Measurements from ENCODE around the gene PTPRG. TPM values are rescaled to one million over a fixed set of nuclear protein-coding genes. Genes with fewer than 3 reads are reported as not detected.

PTPRG gene
- total RNA-seq, 1 experiment from 2014 or later: 69.3 TPM

DNA sequence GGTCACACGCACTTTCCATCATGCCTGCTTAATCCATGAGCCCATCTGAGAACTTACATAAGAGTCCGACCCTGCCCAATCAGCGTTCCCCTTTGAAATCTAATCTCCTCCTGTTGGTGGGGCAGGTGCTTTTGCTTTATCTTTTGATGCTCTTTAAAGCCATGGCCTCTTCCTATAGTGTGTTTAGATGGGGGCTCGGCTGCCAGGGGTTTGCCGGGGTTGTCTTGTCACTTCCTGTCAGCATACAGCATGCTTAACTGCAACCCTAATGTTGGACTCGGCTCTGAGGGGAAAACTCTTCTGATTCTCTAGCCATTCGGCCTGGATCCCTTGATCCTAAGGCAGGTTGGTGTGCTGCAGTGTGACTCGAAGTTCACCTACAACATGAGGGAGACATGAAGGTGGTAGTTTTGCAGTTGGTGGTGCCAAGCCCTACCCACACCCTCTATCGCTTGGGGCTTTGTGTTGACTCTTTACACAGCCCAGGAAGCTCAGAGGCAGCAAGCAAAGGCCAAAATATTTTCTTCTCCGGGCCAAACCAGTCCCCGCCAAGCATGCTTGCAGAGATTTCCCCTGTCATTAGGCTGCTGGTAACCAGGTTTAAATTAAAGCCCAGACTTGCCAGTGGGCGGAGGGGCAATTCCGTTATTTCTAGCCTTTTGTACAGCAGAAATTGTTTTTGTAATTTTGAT is 593.2 kb downstream of the PTPRG start:
- Histone ChIP-seq H3K9ac (ENCODE audit: extremely low read depth, insufficient read length, low read length) (no peak overlapping the region), H3K27ac (ENCODE audit: insufficient read length, low read depth, low read length) (no peak overlapping the region), H3K14ac (ENCODE audit: insufficient read depth, low read length) (no peak overlapping the region), H3K4ac (ENCODE audit: low read depth, low read length) (no peak overlapping the region), H4K91ac (ENCODE audit: insufficient read length, low read depth, low read length) (no peak overlapping the region), H2BK20ac (ENCODE audit: low read depth, low read length, poor library complexity, severe bottlenecking) (no peak overlapping the region), H4K8ac (replicated peaks; ENCODE audit: insufficient read length, low read depth, low read length) (no peak overlapping the region), H4K20me1 (ENCODE audit: control insufficient read depth, insufficient read depth, insufficient read length) (no peaks in the 10 kb centered on the region), H4K5ac (ENCODE audit: insufficient read length, low read depth, low read length) (no peak overlapping the region), H3K18ac (ENCODE audit: insufficient read length, low read depth, low read length) (no peak overlapping the region), H2BK120ac (ENCODE audit: low read depth, low read length, poor library complexity, severe bottlenecking) (no peak overlapping the region), H2BK15ac (ENCODE audit: low read depth, low read length) (no peak overlapping the region), H3K79me1 (ENCODE audit: insufficient read depth, low read depth, low read length, poor library complexity, severe bottlenecking) (no peaks in the 10 kb centered on the region), H2AK5ac (ENCODE audit: insufficient read length, low read length) (no peak overlapping the region), H3K23me2 (ENCODE audit: insufficient read length, low read depth, low read length, poor library complexity, severe bottlenecking) (no peaks in the 10 kb centered on the region), H3K4me2 (ENCODE audit: insufficient read depth, insufficient read length, low read length) (no peak overlapping the region), H2BK5ac (ENCODE audit: insufficient read length, low read length) (no peak overlapping the region), H3K27me3 (ENCODE audit: insufficient read depth, low read length) (no peaks in the 10 kb centered on the region), H2AFZ (ENCODE audit: low read length) (no peak overlapping the region), H2BK12ac (ENCODE audit: insufficient read length, low read depth, low read length) (no peak overlapping the region), H3T11ph (ENCODE audit: low read length) (no peak overlapping the region), H3K23ac (ENCODE audit: insufficient read length, low read depth, low read length) (no peak overlapping the region), H3K4me1 (ENCODE audit: insufficient read depth, low read length) (no peaks in the 10 kb centered on the region), H3K9me3 (ENCODE audit: control insufficient read depth, low read depth, low read length) (no peaks in the 10 kb centered on the region), H3K79me2 (ENCODE audit: insufficient read depth, low read length) (no peaks in the 10 kb centered on the region), H3K56ac (ENCODE audit: insufficient read length, low read depth, low read length) (no peak overlapping the region)
- Mint-ChIP-seq H3K4me3 (no peak overlapping the region), H3K9me3 (no peaks in the 10 kb centered on the region), H3K27ac (peak overlapping the region in 2 of 3 experiments; percentile 26 to 46; a peak in 2 of 7 replicates), H3K36me3 (ENCODE audit: insufficient read depth in 1 of 3, low read depth in 3 of 3) (peaks cover 12 to 18% (median 13%) of the 10 kb centered on the region in 3 experiments; a peak in 6 of 7 replicates), H3K27me3 (ENCODE audit: low read depth) (no peaks in the 10 kb centered on the region; the same call in 1 of the 2 replicates), H3K4me1 (peaks cover 5 to 6% of the 10 kb centered on the region in 2 experiments; a peak in 3 of 4 replicates)
- no CpG with 5 or more reads among the region's 13 CpGs for WGBS (ENCODE audit: extremely low coverage, insufficient read length, low lambda C conversion rate)
- DNase-seq: no peak
- TF ChIP-seq, protein P1, sequence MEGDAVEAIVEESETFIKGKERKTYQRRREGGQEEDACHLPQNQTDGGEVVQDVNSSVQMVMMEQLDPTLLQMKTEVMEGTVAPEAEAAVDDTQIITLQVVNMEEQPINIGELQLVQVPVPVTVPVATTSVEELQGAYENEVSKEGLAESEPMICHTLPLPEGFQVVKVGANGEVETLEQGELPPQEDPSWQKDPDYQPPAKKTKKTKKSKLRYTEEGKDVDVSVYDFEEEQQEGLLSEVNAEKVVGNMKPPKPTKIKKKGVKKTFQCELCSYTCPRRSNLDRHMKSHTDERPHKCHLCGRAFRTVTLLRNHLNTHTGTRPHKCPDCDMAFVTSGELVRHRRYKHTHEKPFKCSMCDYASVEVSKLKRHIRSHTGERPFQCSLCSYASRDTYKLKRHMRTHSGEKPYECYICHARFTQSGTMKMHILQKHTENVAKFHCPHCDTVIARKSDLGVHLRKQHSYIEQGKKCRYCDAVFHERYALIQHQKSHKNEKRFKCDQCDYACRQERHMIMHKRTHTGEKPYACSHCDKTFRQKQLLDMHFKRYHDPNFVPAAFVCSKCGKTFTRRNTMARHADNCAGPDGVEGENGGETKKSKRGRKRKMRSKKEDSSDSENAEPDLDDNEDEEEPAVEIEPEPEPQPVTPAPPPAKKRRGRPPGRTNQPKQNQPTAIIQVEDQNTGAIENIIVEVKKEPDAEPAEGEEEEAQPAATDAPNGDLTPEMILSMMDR (conservative IDR thresholded peaks at IDR 0.05): no peak
